Measurements from ENCODE around the gene TBX5. TPM values are rescaled to one million over a fixed set of nuclear protein-coding genes. Genes with fewer than 3 reads are reported as not detected.

TBX5 gene
- total RNA-seq, 2 experiments from 2014 or later, result not detected

DNA sequence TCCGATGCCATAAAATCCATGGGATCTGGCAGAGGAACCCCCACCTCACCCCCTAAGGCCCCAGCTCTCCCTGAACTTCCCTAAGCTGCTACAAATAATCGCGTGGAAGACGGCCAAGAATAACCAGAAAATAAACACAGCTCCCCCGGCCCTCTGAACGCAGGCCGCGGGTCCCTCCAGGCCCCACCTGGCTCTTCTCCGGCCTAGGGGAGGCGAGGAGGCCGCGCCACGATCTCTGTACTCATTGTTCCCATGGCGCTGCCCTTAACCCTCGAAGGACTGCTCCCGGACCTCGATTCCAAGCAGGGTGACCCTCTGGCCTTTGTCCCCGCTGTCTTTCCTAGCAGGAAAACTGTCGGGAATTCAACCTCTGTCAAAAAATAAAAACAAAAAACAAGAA lies 33.9 kb upstream of the TBX5 start:
- CTCF ChIA-PET, result no interaction called here
- intact Hi-C loops (cut with micrococcal nuclease), result loop anchor here (5.0 kb wide), 1 partner anchor 963 kb away; no protein-coding TSS in a partner anchor

DNA sequence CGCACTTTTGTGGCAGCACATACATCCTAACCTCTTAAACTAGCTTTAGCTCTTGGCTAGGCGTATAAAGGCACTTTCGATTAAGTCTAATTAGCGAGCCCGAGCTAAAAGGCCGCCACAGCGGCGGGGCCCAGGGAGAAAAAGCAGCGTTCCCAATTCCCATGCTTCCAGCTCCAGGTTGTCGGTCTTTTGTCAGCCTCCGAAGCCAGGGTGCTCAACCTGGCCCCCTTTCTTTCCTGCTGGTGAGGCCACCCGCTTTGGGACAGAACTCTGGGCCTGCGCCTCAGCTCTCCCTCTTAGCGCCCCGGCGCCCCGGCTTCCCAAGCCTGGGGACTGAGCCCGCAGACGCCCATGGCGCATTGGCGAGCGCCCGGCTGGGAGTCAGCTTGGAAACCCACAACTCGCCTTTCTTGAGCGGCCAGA lies 33.3 kb upstream of the TBX5 start:
- DNase-seq, result no peak
- TF ChIP-seq, protein P1, sequence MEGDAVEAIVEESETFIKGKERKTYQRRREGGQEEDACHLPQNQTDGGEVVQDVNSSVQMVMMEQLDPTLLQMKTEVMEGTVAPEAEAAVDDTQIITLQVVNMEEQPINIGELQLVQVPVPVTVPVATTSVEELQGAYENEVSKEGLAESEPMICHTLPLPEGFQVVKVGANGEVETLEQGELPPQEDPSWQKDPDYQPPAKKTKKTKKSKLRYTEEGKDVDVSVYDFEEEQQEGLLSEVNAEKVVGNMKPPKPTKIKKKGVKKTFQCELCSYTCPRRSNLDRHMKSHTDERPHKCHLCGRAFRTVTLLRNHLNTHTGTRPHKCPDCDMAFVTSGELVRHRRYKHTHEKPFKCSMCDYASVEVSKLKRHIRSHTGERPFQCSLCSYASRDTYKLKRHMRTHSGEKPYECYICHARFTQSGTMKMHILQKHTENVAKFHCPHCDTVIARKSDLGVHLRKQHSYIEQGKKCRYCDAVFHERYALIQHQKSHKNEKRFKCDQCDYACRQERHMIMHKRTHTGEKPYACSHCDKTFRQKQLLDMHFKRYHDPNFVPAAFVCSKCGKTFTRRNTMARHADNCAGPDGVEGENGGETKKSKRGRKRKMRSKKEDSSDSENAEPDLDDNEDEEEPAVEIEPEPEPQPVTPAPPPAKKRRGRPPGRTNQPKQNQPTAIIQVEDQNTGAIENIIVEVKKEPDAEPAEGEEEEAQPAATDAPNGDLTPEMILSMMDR (IDR thresholded peaks at IDR 0.05), result no peak
- Mint-ChIP-seq H3K4me3 (no peak overlapping the region), H3K4me1 (ENCODE audit: low read depth) (no peaks in the 10 kb centered on the region), H3K27me3 (peaks cover 71% of the 10 kb centered on the region), H3K9me3 (peaks cover 4% of the 10 kb centered on the region), H3K36me3 (ENCODE audit: low read depth) (no peaks in the 10 kb centered on the region), H3K27ac (no peak overlapping the region)
- intact Hi-C loops (cut with micrococcal nuclease), result no loop called here
- CTCF ChIA-PET, result no interaction called here
- POLR2A ChIA-PET, result no interaction called here
- no peak for ATAC-seq

More for the DNA sequence above, 33.9 kb upstream of the TBX5 start:
- Mint-ChIP-seq H3K27ac (no peak overlapping the region), H3K9me3 (peaks cover 4% of the 10 kb centered on the region), H3K4me3 (no peak overlapping the region), H3K36me3 (ENCODE audit: low read depth) (no peaks in the 10 kb centered on the region), H3K4me1 (ENCODE audit: low read depth) (no peaks in the 10 kb centered on the region), H3K27me3 (peaks cover 76% of the 10 kb centered on the region)
- ATAC-seq (no peak), DNase-seq (no peak)
- TF ChIP-seq, protein P1 (IDR thresholded peaks at IDR 0.05), result no peak
- POLR2A ChIA-PET, result no interaction called here

DNA sequence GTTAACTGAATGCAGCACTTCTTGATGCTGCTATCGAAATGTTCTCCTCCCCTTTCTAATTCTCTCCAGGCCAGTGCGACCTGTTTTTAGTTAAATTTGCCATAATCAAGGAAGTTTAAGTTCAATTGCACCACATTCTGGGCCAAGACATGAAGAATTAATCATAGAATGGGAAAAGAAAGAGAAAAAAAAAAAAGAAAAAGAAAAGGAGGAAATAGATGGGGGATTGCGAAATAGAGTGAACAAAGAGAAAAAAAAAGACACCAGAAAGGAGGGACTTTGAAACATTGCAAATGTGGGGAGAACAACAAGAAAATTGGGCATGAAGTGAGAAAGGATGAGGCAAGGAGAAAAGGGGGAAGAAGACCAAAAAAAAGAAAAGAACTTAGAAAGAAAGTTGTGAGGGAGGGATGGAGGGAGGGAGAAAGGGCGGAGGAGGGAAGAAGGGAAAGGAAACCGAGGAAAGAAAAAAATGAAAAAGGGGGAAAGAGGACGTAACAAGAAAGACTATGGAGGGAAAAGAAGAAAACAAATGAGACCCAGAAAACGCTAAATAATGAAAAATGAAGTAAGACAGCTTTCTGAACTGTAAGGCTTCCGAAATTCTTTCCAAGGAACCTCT lies 32.8 kb upstream of the TBX5 start:
- H3K4me1 Mint-ChIP-seq (ENCODE audit: low read depth), result no peaks in the 10 kb centered on the region
- peaks cover 66% of the 10 kb centered on the region for H3K27me3 Mint-ChIP-seq
- H3K27ac Mint-ChIP-seq, result no peak overlapping the region
- no peak for DNase-seq
- H3K4me3 Mint-ChIP-seq, result no peak overlapping the region
- peaks cover 4% of the 10 kb centered on the region for H3K9me3 Mint-ChIP-seq
- TF ChIP-seq, protein P1 (IDR thresholded peaks at IDR 0.05), result no peak
- no peaks in the 10 kb centered on the region for H3K36me3 Mint-ChIP-seq (ENCODE audit: low read depth)
- intact Hi-C loops (cut with micrococcal nuclease), result no loop called here
- POLR2A ChIA-PET, result no interaction called here
- no peak for ATAC-seq
- CTCF ChIA-PET, result no interaction called here

DNA sequence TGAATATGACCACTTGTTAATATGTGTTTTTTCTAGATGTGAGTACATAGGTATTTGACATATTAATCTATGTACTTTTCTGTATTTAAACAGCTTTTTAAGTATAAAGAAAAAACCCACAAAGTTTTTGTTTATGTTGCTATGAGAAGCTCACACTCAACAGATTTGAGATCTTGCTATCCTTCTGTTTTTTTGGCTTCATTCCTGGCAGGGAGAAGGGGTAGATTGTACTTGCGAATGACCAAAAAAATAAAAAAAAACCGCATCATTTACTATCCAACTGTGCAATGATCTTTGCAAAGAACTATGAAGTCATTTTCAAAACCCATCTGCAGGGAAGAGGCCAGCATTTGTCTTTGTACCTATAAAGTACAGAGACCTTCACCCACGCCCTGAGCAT lies 28.4 kb upstream of the TBX5 start:
- DNase-seq (no peak), ATAC-seq (no peak)
- Mint-ChIP-seq H3K4me1 (ENCODE audit: low read depth) (peaks cover 3% of the 10 kb centered on the region), H3K4me3 (no peak overlapping the region), H3K36me3 (ENCODE audit: low read depth) (no peaks in the 10 kb centered on the region), H3K27me3 (peaks cover 37% of the 10 kb centered on the region), H3K9me3 (peaks cover 6% of the 10 kb centered on the region), H3K27ac (no peak overlapping the region)
- intact Hi-C loops (cut with micrococcal nuclease), result no loop called here
- TF ChIP-seq, protein P1 (IDR thresholded peaks at IDR 0.05), result no peak
- ChIA-PET POLR2A (no interaction called here), CTCF (no interaction called here)

DNA sequence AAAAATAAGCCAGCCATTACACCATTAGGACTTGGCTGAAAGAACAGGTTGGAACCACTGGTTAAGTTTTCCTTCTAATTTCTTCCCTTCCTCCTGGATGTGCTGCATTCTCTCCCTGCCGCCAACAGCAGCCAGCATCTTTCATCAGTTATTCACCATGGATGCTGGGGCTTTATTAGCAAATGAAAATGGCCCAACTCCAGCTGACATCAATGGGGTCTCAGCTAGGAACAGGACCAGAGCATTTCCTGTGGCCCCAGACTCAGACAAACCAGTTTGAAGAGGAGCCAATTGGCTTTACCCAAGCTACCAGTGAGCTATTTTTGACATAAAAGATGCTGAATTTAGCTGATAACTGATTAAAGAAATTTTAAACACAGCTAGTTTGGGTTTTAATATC lies 26.0 kb upstream of the TBX5 start:
- intact Hi-C loops (cut with micrococcal nuclease), result no loop called here
- peaks cover 20% of the 10 kb centered on the region for H3K27me3 Mint-ChIP-seq
- no peaks in the 10 kb centered on the region for H3K36me3 Mint-ChIP-seq (ENCODE audit: low read depth)
- POLR2A ChIA-PET, result no interaction called here
- H3K27ac Mint-ChIP-seq, result no peak overlapping the region
- CTCF ChIA-PET, result no interaction called here
- DNase-seq (no peak), ATAC-seq (no peak)
- H3K4me1 Mint-ChIP-seq (ENCODE audit: low read depth), result peaks cover 3% of the 10 kb centered on the region
- TF ChIP-seq, protein P1 (IDR thresholded peaks at IDR 0.05), result no peak
- peaks cover 6% of the 10 kb centered on the region for H3K9me3 Mint-ChIP-seq
- H3K4me3 Mint-ChIP-seq, result no peak overlapping the region
